ENCODE measurements around the gene GRIN2B.

The GRIN2B gene

DNA sequence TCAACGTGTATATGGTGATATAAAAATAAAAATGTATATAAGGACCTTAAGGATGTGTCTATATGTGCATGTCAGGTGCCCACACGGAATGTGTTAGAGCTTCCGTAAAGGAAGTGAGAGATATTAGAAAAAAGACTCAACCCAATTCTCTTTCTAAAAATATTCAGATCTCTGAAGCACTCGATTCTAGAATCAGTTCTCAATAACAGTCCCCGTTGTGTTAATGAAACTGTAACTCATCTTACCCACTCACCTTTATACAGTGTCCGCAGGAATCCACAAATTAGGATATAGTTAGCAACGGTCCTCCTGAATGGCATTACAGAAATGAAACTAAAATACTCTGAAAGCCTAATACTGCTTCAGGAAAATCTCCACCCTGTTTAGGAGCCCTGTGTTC, 29.3 kb downstream of the GRIN2B start:
- peak; percentile 52 for DNase-seq
- Histone ChIP-seq H3K4me1 (ENCODE audit: low read length) (peaks cover 20% of the 10 kb centered on the region), H3K27ac (ENCODE audit: low read length) (peak overlapping the region; percentile 76; the same call in 1 of the 2 replicates)

GRCh38 chr12:13950502-13950901, 30.9 kb downstream of the GRIN2B start:
- Histone ChIP-seq H3K4me2 (ENCODE audit: low read depth, low read length) (no peak overlapping the region), H3K36me3 (replicated peaks; ENCODE audit: insufficient read depth, low read length) (no peaks in the 10 kb centered on the region), H3K4me1 (ENCODE audit: low read length) (peaks cover 19% of the 10 kb centered on the region), H3K9me2 (replicated peaks; ENCODE audit: insufficient read depth, low read length) (no peaks in the 10 kb centered on the region), H3K4me3 (ENCODE audit: low read length) (no peak overlapping the region), H3K9me3 (replicated peaks; ENCODE audit: insufficient read depth, low read length) (no peaks in the 10 kb centered on the region), H4K20me1 (ENCODE audit: insufficient read depth, low read length) (no peaks in the 10 kb centered on the region), H3F3A (ENCODE audit: insufficient read depth, low read length) (peaks cover 12% of the 10 kb centered on the region), H3K9ac (ENCODE audit: low read length) (no peak overlapping the region), H3K27me3 (replicated peaks; ENCODE audit: insufficient read depth, low read length) (no peaks in the 10 kb centered on the region), H2AFZ (ENCODE audit: low read length) (no peak overlapping the region), H3K27ac (ENCODE audit: low read length) (no peak overlapping the region), H3K79me2 (ENCODE audit: low read length) (no peaks in the 10 kb centered on the region)
- no peak for TF ChIP-seq EZH2 (optimal IDR thresholded peaks at IDR 0.05; ENCODE audit: low read depth, low read length)
- TF ChIP-seq EZH2phosphoT487 (IDR thresholded peaks at IDR 0.05; ENCODE audit: low read length) = no peak
- no peak for TF ChIP-seq CTCF (IDR thresholded peaks at IDR 0.05; ENCODE audit: low read length)
- no peak for DNase-seq

More for the DNA sequence above, 29.3 kb downstream of the GRIN2B start:
- Histone ChIP-seq H2AFZ (ENCODE audit: low read length) (peak overlapping the region; percentile 63; the same call in 1 of the 2 replicates), H4K20me1 (ENCODE audit: insufficient read depth, low read length) (no peaks in the 10 kb centered on the region), H3F3A (ENCODE audit: insufficient read depth, low read length) (peaks cover 12% of the 10 kb centered on the region), H3K79me2 (ENCODE audit: low read length) (no peaks in the 10 kb centered on the region), H3K9ac (ENCODE audit: low read length) (peak overlapping the region; percentile 36; the same call in 1 of the 2 replicates), H3K4me3 (ENCODE audit: low read length) (peak overlapping the region; percentile 51), H3K36me3 (replicated peaks; ENCODE audit: insufficient read depth, low read length) (no peaks in the 10 kb centered on the region), H3K27me3 (replicated peaks; ENCODE audit: insufficient read depth, low read length) (no peaks in the 10 kb centered on the region), H3K4me2 (ENCODE audit: low read depth, low read length) (peak overlapping the region; percentile 69), H3K9me3 (replicated peaks; ENCODE audit: insufficient read depth, low read length) (no peaks in the 10 kb centered on the region), H3K9me2 (replicated peaks; ENCODE audit: insufficient read depth, low read length) (no peaks in the 10 kb centered on the region)
- TF ChIP-seq EZH2 (optimal IDR thresholded peaks at IDR 0.05; ENCODE audit: low read depth, low read length) (no peak), CTCF (IDR thresholded peaks at IDR 0.05; ENCODE audit: low read length) (no peak), EZH2phosphoT487 (IDR thresholded peaks at IDR 0.05; ENCODE audit: low read length) (no peak)

- peaks cover 12% of the 10 kb centered on the region for H3F3A ChIP-seq (ENCODE audit: insufficient read depth, low read length)
- TF ChIP-seq EZH2 (optimal IDR thresholded peaks at IDR 0.05; ENCODE audit: low read depth, low read length) = no peak
- TF ChIP-seq CTCF (IDR thresholded peaks at IDR 0.05; ENCODE audit: low read length) = no peak
- TF ChIP-seq EZH2phosphoT487 (IDR thresholded peaks at IDR 0.05; ENCODE audit: low read length) = no peak
- H2AFZ ChIP-seq (ENCODE audit: low read length) = no peak overlapping the region
- H3K36me3 ChIP-seq (replicated peaks; ENCODE audit: insufficient read depth, low read length) = no peaks in the 10 kb centered on the region
- no peaks in the 10 kb centered on the region for H4K20me1 ChIP-seq (ENCODE audit: insufficient read depth, low read length)
- peaks cover 19% of the 10 kb centered on the region for H3K4me1 ChIP-seq (ENCODE audit: low read length)
- no peaks in the 10 kb centered on the region for H3K9me3 ChIP-seq (replicated peaks; ENCODE audit: insufficient read depth, low read length)
- H3K4me3 ChIP-seq (ENCODE audit: low read length) = no peak overlapping the region
- DNase-seq = no peak
- no peak overlapping the region for H3K9ac ChIP-seq (ENCODE audit: low read length)
- H3K4me2 ChIP-seq (ENCODE audit: low read depth, low read length) = no peak overlapping the region
- no peaks in the 10 kb centered on the region for H3K79me2 ChIP-seq (ENCODE audit: low read length)
- H3K27ac ChIP-seq (ENCODE audit: low read length) = no peak overlapping the region
- H3K9me2 ChIP-seq (replicated peaks; ENCODE audit: insufficient read depth, low read length) = no peaks in the 10 kb centered on the region
- no peaks in the 10 kb centered on the region for H3K27me3 ChIP-seq (replicated peaks; ENCODE audit: insufficient read depth, low read length)
Observed at GRCh38 chr12:13948621-13949020, 32.8 kb downstream of the GRIN2B start.
